HG02852 (cell line): ENCODE results near the gene ADAM10.

ENCODE experiments used
- ATAC-seq: cut with Tn5 transposase; IDR thresholded peaks from one replicate; pipeline ENCODE4 v1.9.1; 2021; ENCODE audit warnings: mild to moderate bottlenecking, moderate library complexity; ENCODE audit not compliant: unreplicated experiment

The ADAM10 gene

DNA sequence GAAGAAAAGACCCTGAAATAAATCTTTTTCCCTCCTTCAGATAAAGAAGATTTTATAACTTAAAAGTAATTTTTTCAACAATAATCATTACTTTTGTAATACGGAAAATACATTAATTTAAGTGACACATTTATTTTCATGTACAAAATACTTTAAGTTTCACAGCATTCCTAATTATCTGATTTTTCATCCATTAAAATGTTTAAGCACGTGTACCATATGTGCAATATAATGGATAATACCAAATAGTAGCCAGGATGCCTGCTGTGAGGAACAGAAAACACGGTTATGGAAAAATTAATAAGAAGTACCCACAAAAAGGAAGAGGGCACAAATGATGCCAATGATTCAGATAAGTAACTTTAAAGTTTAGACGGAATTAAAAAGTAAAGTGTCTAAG, 33.5 kb downstream of the ADAM10 start:
- no peak for ATAC-seq

DNA sequence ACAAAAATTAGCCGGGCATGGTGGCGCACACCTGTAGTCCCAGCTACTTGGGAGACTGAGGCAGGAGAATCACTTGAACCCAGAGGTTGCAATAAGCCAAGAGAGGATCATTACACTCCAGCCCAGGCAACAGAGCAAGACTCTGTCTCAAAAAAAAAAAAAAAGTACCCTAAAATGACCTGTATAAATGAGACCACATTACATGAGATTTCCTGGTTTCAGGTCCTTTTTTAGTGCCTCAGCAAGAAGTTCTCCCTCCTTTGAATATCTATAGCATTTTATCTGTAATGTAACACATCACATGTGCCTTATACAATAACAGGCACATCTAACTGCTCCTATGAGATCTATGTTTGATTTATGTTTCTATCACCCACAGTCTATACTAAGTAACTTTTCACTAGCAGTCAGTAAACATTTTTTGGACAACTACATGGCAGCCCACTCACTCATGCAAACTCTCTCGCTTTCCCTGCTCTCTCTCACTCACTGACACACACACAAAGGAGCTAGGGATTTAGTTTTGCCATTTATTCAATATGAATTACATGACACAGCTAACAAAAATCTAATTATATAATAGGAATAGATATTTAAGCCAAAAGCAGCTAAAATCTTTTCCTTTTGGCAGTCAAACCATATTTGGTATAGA, 34.1 kb downstream of the ADAM10 start:
- no peak for ATAC-seq

DNA sequence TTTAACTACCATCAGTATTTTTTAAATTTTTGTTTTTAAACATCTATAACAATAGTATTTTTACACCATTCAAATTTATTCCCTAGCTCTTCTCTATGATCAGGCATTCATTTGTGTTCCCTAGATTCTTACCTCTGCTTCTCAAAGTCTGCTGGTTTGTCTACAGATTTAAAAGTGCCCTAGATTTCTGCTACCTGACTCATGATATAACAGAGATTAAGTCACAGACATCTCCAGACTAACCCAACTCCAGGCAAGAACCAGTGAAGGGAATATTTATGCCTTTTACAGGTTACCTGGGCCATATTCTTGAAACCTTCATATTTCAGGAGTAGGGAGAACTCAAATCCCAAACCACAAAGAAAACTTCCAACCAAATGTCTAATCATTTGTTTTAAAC, 38.8 kb downstream of the ADAM10 start:
- ATAC-seq: no peak

DNA sequence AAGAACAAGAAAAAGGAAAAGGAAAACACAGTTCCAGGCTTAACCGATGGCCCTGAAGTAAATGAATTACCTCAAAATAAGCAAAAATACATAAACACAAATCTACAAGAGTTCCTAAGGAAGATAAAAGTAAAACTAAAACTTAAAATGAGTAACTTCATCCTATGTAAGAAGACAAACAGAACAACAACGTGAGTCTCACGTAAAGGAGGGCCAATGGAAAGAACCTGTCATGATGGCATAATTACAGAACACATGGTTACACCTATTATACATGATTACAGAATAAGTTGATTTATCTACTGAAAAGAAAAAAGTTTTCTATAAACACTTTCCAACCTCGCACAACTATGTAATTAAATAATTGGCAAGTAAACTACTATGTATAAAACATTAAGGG, 42.1 kb downstream of the ADAM10 start:
- no peak for ATAC-seq

DNA sequence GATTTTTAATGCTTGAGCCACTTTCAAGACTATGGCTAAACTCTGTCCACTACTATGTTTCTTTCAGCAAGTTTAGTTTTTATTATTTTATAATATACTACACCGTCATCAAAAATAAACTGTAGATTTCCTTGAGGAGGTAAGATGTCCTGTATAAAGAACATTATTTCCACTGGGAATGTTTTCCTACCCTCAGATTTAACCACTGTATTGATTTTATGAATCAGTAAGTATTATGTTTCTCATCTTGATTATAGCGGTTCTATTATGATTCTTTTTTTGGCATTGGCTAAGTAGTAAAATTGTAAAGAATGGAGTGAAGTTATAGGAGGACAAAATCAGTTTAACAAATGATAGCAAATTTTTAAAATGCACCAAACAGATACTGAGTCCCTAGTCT, 44.4 kb downstream of the ADAM10 start:
- ATAC-seq: no peak

DNA sequence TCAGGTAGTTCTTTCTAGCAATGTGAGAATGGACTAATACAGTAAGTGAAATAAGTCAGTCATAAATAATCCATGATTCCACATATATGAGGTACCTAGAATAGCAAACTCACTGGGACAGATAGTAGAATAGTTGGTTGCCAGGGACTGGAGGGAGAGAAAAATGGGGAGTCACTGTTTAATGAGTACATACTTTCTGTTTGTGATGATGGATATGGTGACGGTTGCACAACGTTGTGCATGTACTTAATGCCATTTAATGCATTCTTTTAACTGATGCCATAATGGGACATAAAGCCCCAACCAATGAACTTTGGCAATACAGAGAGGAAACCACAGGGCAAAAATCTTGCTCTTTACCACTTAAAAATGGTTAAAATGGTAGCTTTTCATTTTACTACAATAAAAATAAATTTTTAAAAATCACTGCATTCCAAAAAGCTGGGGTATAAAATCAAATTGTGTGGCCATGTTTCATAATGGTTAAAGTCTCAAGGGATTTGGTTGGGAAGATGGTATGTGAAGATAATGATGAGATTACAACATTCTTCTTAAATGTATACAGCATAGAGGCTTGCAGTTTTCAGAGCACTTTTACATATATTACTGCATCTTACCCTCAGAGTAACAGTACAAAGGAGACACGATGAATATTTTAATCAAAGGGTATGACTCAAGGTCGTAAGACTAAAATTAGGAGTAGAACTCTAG, 45.2 kb downstream of the ADAM10 start:
- no peak for ATAC-seq

DNA sequence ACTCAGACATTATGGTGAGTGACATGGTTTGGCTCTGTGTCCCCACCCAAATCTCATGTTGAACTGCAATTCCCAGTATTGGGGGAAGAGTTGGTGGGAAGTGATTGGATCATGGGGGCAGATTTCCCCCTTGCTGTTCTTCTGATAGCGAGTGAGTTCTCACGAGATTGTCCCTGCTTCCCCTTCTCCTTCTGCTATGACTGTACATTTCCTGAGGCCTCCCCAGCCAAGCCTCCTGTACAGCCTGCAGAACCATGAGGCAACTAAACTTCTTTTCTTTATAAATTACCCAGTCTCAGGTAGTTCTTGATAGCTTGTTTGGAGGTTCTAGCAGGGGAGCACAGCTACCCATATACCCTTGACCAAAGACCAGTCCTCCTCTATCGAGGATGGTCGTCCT, 45.9 kb downstream of the ADAM10 start:
- no peak for ATAC-seq

DNA sequence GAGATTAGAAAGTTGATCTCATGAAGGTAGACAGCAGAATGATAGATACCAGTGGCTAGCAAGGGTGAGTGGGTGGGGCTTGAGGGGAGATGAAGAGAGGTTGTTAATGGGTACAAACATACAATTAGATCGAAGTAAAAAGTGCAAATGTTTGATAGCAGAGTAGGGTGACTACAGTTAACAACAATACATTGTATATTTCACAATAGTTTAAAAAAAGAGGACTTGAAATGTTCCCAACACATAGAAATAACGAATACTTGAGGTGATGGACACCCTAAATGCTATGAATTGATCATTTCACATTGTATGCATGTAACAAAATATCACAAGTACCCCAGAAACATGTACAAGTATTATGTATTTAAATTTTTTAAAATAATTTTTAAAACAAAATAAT, 47.3 kb downstream of the ADAM10 start:
- ATAC-seq: no peak

DNA sequence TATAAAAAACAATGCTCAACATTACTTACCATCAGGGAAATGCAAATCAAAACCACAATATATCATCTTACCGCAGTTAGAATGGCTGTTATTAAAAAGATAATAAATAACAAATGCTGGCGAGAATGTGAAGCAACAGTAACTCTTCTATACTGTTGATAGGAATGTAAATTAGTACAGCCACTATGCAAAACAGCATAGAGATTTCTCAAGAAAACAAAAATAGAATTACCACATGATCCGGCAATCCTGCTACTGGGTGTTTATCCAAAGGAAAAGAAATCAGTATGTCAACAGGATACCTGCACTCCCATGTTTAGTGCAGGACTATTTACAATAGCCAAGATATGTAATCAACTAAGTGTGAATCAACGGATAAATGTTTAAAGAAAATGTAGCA, 48.1 kb downstream of the ADAM10 start:
- no peak for ATAC-seq

DNA sequence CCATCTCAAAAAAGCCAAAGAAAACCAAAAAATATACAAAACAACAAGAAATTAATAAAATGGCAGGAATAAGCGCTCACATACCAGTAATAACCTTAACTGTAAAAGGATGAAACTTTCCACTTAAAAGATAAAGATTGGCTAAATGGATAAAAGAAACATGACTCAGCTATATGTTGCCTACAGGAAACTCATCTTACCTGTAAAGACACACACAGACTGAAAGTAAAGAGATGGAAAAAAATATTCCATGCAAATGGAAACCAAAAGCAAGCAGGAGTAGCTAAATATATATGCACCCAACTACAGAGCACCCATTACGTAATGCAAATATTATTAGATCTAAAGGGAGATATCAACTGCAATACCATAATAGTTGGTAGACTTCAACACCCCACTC, 49.7 kb downstream of the ADAM10 start:
- ATAC-seq: no peak

DNA sequence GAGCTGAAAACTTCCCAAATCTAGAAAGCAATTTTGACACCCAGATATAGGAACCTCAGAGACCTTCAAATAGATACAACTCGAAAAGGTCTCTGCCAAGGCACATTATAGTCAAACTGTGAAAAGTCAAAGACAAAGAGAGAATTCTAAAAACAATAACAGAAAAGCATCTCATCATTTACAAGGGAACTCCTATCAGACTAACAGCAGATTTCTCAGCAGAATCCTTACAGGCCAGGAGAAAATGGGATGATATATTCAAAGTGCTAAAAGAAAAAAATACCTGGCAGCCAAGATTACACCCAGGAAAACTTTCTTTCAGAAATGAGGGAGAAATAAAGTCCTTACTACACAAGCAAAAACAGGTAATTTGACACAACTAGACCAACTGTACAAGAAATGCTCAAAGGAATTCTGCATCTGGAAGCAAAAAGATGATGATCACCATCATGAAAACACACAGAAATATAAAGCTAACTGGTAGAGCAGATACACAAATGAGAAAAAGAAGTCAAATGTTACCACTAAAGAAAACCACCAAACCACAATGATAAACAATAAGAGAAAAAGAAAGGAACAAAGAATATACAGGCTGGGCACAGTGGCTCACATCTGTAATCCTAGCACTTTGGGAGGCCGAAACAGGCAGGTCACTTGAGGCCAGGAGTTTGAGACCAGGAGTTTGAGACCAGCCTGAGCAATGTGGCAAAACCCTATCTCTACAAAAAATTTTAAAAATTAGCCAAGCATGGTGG, 50.4 kb downstream of the ADAM10 start:
- no peak for ATAC-seq

DNA sequence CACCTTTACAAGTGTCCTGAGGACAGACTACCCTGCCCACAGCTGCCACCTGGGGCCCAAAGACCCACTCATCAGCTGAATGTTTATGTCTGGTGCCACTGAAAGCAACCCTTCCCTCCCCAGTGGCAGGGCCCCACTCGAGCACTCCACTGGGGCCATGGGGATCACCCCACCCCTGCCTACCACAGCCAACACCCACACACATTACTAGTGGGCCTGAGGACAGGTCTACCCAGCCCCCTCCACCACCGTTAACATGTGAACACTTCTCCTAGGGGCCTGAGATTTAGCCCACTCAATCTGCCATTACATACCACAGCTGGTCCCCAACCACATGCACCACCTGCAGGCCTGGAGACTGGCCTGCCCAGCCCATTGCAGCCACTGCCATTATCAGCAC, 52.3 kb downstream of the ADAM10 start:
- ATAC-seq: no peak

DNA sequence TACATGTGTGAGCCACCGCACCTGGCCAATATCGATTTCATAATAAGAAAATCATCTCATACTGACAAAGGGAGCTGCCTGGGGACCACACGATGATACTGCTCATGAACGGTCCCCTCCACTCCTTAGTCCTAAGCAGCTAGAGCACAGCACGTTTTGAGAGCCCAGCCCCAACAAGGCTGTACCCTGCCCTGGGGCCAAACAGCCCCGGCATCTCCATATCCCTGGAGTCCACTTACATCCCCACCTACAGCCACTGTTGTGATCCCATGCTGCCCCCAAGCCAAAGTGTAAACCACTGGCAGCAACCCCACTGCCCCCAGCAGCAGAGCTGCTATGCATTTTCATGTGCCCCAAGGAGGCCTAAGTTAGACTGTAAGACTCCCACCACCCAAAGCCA, 52.8 kb downstream of the ADAM10 start:
- ATAC-seq: no peak

DNA sequence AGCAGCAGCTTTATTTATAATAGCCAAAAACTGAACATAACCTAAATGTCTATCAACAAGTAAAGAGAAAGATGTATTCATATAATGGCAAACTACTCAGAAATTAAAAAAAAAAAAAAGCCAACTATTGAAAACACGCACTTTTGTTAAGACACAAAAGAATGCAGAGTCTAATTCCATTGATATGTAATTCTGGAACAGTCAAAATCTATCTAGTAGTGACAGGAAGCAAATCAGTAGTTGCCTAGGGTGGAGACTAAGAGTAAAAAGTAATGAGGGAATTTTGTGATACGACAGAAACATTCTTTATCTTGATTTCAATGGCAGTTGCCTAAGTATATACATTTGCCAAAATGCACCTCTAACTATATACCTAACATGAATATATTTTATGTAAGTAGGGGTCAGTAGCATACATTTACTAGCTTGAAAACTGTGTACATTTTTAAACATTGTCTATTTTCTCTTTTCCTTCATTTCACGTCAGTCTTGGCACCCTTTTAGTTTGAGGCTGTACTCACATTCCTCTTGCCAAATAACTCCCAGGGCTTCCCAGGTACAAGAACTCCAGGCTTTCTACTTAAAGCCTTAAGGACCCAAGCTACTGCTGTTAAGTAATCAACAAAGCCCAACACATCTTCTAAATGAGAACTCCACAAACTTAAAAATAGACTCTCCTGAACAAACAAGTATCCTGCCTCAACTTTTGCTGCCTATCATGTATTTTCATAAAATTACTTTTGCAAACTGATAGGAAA, 54.7 kb downstream of the ADAM10 start:
- no peak for ATAC-seq

DNA sequence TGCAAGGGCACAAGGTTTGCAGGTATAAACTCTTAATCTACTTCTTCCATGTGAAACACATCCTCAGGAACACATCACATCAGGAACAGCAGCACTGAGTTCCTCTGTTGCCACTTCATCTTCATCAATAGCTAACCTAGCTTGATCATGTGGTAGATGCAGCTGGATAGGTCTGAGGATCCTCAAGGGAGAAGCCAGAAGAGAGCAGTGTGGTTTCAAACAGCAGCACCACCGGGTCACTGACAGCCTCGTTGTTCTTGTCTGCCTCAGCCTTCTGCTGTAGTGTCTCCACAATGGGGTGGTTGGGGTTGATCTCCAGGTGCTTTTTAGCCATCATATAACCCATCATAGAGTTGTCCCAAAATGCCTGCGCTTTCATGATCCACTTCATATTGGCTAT, 58.8 kb downstream of the ADAM10 start:
- no peak for ATAC-seq

DNA sequence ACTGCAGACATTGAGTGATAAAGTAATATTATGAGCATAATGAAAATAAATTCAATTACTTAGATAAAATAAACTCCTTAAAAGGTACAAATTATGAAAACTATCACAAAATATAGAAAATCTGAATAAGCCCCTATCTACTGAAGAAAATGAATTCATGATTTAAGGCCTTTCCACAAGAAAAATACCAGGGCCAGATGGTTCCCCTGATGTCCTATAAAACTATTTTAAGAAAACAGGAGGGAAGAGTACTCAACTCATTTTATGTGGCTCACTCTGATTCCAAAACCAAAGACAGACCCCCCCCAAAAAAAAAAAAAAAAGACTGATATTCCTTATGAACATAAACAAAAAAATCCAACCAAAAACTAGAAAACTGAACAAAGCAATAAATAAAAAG, 59.9 kb downstream of the ADAM10 start:
- ATAC-seq: no peak

DNA sequence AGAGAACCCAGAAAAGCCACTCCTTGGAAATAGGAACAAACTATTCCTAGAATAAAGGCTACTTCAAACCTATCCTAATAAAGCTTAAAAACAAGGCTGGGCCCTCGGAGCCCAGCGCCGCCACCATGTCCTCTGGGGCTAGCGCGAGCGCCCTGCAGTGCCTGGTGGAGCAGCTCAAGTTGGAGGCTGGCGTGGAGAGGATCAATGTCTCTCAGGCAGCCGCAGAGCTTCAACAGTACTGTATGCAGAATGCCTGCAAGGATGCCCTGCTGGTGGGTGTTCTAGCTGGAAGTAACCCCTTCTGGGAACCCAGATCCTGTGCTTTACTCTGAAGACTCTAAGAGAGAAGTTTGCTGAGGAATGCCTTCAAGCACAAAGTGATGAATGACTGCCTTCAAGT, 63.2 kb downstream of the ADAM10 start:
- ATAC-seq: no peak

DNA sequence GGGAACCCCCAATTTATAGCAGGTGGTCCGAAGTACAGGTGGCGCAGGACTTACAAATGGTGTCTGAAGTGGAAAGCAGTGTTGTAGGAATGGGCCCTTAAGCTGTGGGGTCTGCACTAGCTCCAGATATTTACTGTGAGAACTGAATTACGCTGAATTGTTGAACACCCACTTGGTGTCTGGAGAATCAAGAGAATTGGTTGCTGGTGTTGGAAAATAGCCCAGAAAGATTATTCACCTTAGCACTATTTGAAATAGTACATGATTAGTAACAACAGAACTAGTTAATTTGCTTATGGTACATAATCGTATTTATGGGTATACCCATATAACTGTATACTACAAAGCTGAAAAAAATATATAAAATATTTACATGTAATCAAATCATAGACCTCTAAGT, 64.8 kb downstream of the ADAM10 start:
- ATAC-seq: no peak

DNA sequence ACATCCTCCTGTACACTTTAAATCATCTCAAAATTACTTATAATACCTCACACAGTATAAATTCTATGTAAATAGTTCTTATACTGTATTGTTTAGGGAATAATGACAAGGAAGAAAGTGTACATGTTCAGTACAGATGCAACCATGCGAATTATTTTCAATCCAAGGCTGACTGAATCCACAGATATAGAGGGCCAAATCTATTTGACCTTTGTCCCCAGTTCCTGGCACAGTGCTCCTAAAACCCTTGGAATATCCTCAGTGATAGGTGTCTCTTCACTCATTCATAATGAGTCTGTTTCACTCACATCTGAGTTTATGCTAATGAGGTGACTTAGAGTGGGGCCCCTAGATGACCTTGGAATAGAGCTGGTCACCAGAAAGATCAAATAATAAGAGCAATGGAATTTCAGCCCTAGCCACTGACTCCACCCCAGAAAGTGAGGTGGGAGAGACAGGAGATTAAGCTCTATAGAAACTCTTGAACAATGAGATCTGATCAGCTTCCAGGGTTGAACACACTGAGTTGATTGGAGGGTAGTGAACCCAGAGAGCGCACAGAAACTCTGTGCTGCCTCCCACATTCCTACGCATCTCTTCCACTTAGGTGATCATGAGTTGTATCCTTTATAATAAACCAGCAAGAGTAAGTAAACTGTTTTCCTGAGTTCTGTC, 65.3 kb downstream of the ADAM10 start:
- ATAC-seq: no peak

DNA sequence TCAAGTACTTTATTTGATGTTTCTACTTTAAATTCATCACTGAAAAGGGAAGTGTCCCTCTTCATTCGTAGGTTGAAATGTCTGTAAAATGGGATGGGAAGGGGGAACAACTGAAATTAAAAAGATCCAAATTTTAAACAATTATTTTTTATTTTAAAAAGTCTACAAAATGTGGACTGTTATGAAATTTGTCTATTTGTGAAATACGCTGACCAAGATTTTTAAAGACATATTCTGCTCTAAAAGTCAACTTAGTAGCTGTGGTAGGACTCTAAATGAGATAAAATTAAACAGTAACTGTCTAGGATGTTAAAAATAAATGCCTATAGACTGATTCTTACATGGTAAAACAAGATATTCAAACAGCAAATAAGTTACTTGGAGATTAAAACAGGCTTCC, 67.3 kb downstream of the ADAM10 start:
- no peak for ATAC-seq

DNA sequence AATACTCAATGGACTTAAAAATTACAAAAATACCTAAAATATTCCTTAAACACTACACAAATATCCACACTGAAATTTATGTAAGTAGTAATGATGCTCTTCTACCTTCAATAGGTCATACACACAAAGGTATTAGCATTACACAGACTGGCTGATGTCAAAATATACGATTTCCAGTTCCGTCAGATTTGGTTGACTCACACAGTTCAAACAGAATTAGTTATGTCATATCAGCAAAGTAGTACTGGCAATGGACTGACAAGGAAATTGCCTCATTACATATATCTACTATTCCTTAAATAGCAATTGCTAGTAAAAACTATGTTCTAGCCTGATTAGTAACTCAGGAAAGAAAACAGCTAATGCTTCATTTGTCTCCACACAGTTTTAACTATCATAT, 70.8 kb downstream of the ADAM10 start:
- no peak for ATAC-seq
